UCSD-AML1 (cell line): ENCODE data around the gene PXMP4.

Experiments
- DNase-seq: peaks from one replicate; lab custom pipeline; 2025; ENCODE audit not compliant: unreplicated experiment; lab: John Stamatoyannopoulos, UW

PXMP4 gene

GRCh38 chr20:33670715-33671499, 49.2 kb downstream of the PXMP4 start:
- no peak for DNase-seq

- no peak for DNase-seq
These were observed 50.1 kb downstream of the PXMP4 start for GRCh38 chr20:33669873-33670640.

GRCh38 chr20:33669224-33669623, 50.9 kb downstream of the PXMP4 start:
- no peak for DNase-seq

GRCh38 chr20:33668466-33669155, 51.5 kb downstream of the PXMP4 start:
- no peak for DNase-seq

GRCh38 chr20:33667676-33668465, 52.2 kb downstream of the PXMP4 start:
- DNase-seq, result peak; percentile 84

GRCh38 chr20:33667245-33667675, 52.9 kb downstream of the PXMP4 start:
- DNase-seq, result peak; percentile 67

GRCh38 chr20:33666293-33667244, 53.5 kb downstream of the PXMP4 start, which contains the start of gene ACTL10:
Gene ACTL10 (plus strand): TSS chr20:33666943. CDS start chr20:33667498, 555 bp downstream.
- DNase-seq, result peak; percentile 98

- DNase-seq, result no peak
These were observed 55.4 kb downstream of the PXMP4 start for GRCh38 chr20:33664762-33665144.

- no peak for DNase-seq
These were observed 55.9 kb downstream of the PXMP4 start for GRCh38 chr20:33664085-33664761.

GRCh38 chr20:33663161-33664084, 56.7 kb downstream of the PXMP4 start:
- DNase-seq, result peak; percentile 82

- DNase-seq, result no peak
These were observed 57.9 kb downstream of the PXMP4 start, which contains the start of gene C20orf144 for GRCh38 chr20:33662172-33662571. Gene C20orf144 (plus strand): TSS chr20:33662327. CDS start chr20:33662346, 19 bp downstream.

GRCh38 chr20:33660685-33661058, 59.4 kb downstream of the PXMP4 start:
- no peak for DNase-seq

GRCh38 chr20:33660035-33660684, 60.0 kb downstream of the PXMP4 start:
- no peak for DNase-seq

GRCh38 chr20:33659341-33660034, 60.6 kb downstream of the PXMP4 start:
- DNase-seq, result no peak

GRCh38 chr20:33658929-33659328, 61.2 kb downstream of the PXMP4 start:
- DNase-seq, result no peak

- no peak for DNase-seq
These were observed 61.6 kb downstream of the PXMP4 start for GRCh38 chr20:33658510-33658909.

GRCh38 chr20:33657704-33658095, 62.4 kb downstream of the PXMP4 start:
- DNase-seq, result no peak
